HUES48 (cell line): ENCODE measurements around the gene TBC1D28.
"Not testable (repeated sequence)": the region's sequence is repeated elsewhere in the genome, so short reads cannot be mapped to it uniquely, and the experiment has no call there.

Source experiments
- H3K27ac ChIP-seq: one replicate; pipeline ENCODE4 v1.7.0; 2013; ENCODE audit warnings: low read depth, low read length, inconsistent platforms
- H3K27me3 ChIP-seq: 2 replicates; pipeline ENCODE4 v1.6.1; 2013; ENCODE audit warnings: mild to moderate bottlenecking, low read length; ENCODE audit not compliant: control insufficient read depth, insufficient read depth
- H3K36me3 ChIP-seq: 2 replicates; pipeline ENCODE4 v1.6.1; 2013; ENCODE audit warnings: low read length; ENCODE audit not compliant: control insufficient read depth, insufficient read depth
- H3K4me1 ChIP-seq: 2 replicates; pipeline ENCODE4 v1.6.1; 2013; ENCODE audit warnings: mild to moderate bottlenecking, low read length; ENCODE audit not compliant: control insufficient read depth, insufficient read depth
- H3K4me3 ChIP-seq: 2 replicates; pipeline ENCODE4 v1.5.1; 2013; ENCODE audit warnings: mild to moderate bottlenecking, low read depth, low read length
- H3K9ac ChIP-seq: 2 replicates; pipeline ENCODE4 v1.6.1; 2013; ENCODE audit warnings: mild to moderate bottlenecking, low read depth, low read length, moderate library complexity
- H3K9me3 ChIP-seq: 2 replicates; pipeline ENCODE4 v1.6.1; 2013; ENCODE audit warnings: low read length; ENCODE audit not compliant: control insufficient read depth, insufficient read depth

TBC1D28 gene

GRCh38 chr17:18593138-18593537, 51.1 kb downstream of the TBC1D28 start:
- H3K9ac ChIP-seq, H3K9me3 ChIP-seq, H3K4me3 ChIP-seq, H3K36me3 ChIP-seq, H3K27ac ChIP-seq, H3K27me3 ChIP-seq, H3K4me1 ChIP-seq: not testable (repeated sequence)
